Testis (tissue), 5 donors: ENCODE data around the gene CUTC. TPM values are rescaled to one million over a fixed set of nuclear protein-coding genes. Genes with fewer than 3 reads are reported as not detected.

Experiments
- DNase-seq: peaks from one replicate; pipeline ENCODE4 v3.0.0-alpha.2; 2019
- H3K27ac ChIP-seq, 2 donors: fragments of 200-600 bp; sonication (generic); one replicate each; pipeline ENCODE4 v1.5.1; 2019
- H3K27me3 ChIP-seq: fragments of 200-600 bp; sonication (generic); one replicate; pipeline ENCODE4 v1.5.1; 2019
- H3K36me3 ChIP-seq: fragments of 200-600 bp; sonication (generic); one replicate; pipeline ENCODE4 v1.5.1; 2017; ENCODE audit warnings: low read depth; ENCODE audit errors: missing control alignments
- H3K4me1 ChIP-seq: fragments of 200-600 bp; sonication (generic); one replicate; pipeline ENCODE4 v1.5.1; 2019
- H3K4me3 ChIP-seq, 2 donors: fragments of 200-600 bp; sonication (generic); one replicate each; pipeline ENCODE4 v1.5.1; 2017 to 2019
- H3K9me3 ChIP-seq: fragments of 200-600 bp; sonication (generic); one replicate; pipeline ENCODE4 v1.5.1; 2017
- POLR2A ChIP-seq: fragments of 450-650 bp; IDR thresholded peaks from one replicate; pipeline ENCODE4 v1.6.1; 2017; ENCODE audit warnings: antibody characterized with exemption, mild to moderate bottlenecking, moderate library complexity
- WGBS, 2 donors: methylation state at CpG; one replicate each; pipeline ENCODE4 v1.1.5; 2018; 5-methylcytosine and 5-hydroxymethylcytosine counted together
- intact Hi-C: fragments of 100-400 bp; cut with DNase I; formaldehyde crosslinking; loops from one replicate; pipeline ENCODE4 v1.15.1; 2023; ENCODE audit warnings: low total_unique reads
- long read RNA-seq, 2 donors: transcript quantifications; one replicate each; lab custom pipeline, GENCODE V29; 2026
- polyA plus RNA-seq: library from polyadenylated mRNA; stranded (reverse); fragments of 350-450 nt; fragmentation: Illumina TruSeq; extraction: RNeasy Lipid Tissue Mini Kit (QIAGEN cat#74804); gene quantifications from one replicate; pipeline ENCODE4 v1.2.3, GENCODE V29; 2014; ENCODE audit warnings: low read depth, low replicate concordance; ENCODE audit not compliant: insufficient read depth
- total RNA-seq, 2 donors: library from RNA; depleted of rRNA; stranded (reverse); fragments of >200 nt; gene quantifications; one replicate each; pipeline ENCODE4 v1.2.3, GENCODE V29; 2016
- TF ChIP-seq, protein P1 (sequence below), 3 experiments: fragments of 450-650 bp in 2 of 3; fragments of 200-600 bp in 1 of 3; sonication (generic) in 1 of 3; IDR thresholded peaks; one replicate each; pipeline ENCODE4 v1.5.1; 2016 to 2019; ENCODE audit warnings: antibody characterized with exemption in 3 of 3, mild to moderate bottlenecking in 2 of 3, moderate library complexity in 1 of 3

The CUTC gene, protein sequence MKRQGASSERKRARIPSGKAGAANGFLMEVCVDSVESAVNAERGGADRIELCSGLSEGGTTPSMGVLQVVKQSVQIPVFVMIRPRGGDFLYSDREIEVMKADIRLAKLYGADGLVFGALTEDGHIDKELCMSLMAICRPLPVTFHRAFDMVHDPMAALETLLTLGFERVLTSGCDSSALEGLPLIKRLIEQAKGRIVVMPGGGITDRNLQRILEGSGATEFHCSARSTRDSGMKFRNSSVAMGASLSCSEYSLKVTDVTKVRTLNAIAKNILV
- total RNA-seq (10 to 100 TPM; 35.7 to 42.4 TPM), polyA plus RNA-seq (98.5 TPM)
- long read RNA-seq, donor 1, transcript CUTC-203 (8 exons, 831 nt) = major isoform, 7 of 20 reads
- long read RNA-seq, donor 1, transcript CUTC-202 (9 exons, 1,346 nt) = minor isoform, 6 of 20 reads
- long read RNA-seq, donor 1, partial matches to known transcripts = 7 of 20 reads
- long read RNA-seq, donor 1, other reads (novel, unspliced or antisense) = 0 of 20 reads
- long read RNA-seq, donor 2, partial matches to known transcripts = 0 of 6 reads
- long read RNA-seq, donor 2, other reads (novel, unspliced or antisense) = 0 of 6 reads

DNA sequence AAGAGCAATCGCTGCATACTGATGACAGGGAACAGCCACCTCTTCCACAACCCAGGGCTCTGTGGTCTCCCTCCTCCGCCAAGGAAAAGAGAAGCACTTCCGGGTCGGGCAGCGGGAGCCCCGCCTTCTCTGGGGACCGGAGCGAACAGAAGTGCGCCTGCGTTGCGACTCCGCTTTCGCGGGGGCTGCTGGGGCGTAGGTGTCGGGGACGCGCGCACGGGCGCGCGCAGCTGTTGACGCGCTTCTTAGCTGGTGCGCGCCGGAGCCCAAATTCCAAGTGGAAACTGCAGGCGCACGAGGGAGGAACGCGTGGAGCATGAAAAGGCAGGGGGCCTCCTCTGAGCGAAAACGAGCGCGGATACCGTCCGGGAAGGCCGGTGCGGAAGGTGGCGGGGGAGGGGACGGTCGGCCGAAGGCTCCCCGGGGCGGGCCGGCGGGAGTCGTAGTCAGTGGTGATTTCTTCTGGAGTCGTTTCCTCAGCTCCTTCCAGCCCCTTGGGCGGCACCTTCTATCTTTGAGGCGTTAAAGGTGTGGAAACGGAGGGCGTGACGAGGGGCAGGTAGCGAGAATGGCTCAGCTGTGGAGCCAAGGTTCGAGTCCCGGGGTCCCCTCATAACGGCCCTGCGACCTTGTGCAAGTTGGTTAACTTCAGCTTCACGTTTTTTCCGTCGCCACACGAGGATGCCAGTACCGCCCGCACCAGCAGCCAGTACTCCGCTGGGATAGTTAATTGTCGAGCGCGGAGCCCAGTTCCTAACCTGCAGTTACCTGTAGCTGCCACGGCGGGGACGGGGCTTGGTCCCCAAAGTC lies at the start of gene CUTC, which contains the start of gene COX15:
Gene CUTC (plus strand): TSS at position 202 of the 810 bp plus-strand sequence. CDS start 115 bp downstream, at position 317.
Gene COX15 (minus strand): TSS at position 95 of the 810 bp plus-strand sequence. CDS start 78 bp downstream, at position 17.
- intact Hi-C loops = no loop called here
- 1 to 2% methylated on average over 18 to 73 of the region's 73 CpGs for WGBS, 2 donors
- Histone ChIP-seq H3K36me3 (no peaks in the 10 kb centered on the region), H3K4me1 (peaks cover 11% of the 10 kb centered on the region), H3K4me3 (peak within 1 kb of the TSS; percentile 88 to 98), H3K27ac (peak within 1 kb of the TSS; percentile 95 to 98), H3K27me3 (no peaks in the 10 kb centered on the region), H3K9me3 (no peaks in the 10 kb centered on the region)
- DNase-seq = peak; percentile 97
- no peak for TF ChIP-seq POLR2A
- TF ChIP-seq, protein P1, sequence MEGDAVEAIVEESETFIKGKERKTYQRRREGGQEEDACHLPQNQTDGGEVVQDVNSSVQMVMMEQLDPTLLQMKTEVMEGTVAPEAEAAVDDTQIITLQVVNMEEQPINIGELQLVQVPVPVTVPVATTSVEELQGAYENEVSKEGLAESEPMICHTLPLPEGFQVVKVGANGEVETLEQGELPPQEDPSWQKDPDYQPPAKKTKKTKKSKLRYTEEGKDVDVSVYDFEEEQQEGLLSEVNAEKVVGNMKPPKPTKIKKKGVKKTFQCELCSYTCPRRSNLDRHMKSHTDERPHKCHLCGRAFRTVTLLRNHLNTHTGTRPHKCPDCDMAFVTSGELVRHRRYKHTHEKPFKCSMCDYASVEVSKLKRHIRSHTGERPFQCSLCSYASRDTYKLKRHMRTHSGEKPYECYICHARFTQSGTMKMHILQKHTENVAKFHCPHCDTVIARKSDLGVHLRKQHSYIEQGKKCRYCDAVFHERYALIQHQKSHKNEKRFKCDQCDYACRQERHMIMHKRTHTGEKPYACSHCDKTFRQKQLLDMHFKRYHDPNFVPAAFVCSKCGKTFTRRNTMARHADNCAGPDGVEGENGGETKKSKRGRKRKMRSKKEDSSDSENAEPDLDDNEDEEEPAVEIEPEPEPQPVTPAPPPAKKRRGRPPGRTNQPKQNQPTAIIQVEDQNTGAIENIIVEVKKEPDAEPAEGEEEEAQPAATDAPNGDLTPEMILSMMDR (IDR thresholded peaks at IDR 0.05) = peak in 1 of 3 experiments; percentile 44

GRCh38 chr10:99682752-99683151 lies 49.3 kb upstream of the CUTC start:
- Histone ChIP-seq H3K27me3 (no peaks in the 10 kb centered on the region), H3K27ac (no peak overlapping the region), H3K36me3 (no peaks in the 10 kb centered on the region), H3K9me3 (no peaks in the 10 kb centered on the region), H3K4me3 (no peak overlapping the region), H3K4me1 (no peaks in the 10 kb centered on the region)
- intact Hi-C loops = no loop called here
- no peak for DNase-seq
- no peak for TF ChIP-seq POLR2A
- TF ChIP-seq, protein P1 (IDR thresholded peaks at IDR 0.05) = no peak
- WGBS, 2 donors = 83% methylated on average over 1 of the region's 1 CpG

- no peak overlapping the region for H3K27ac ChIP-seq
- intact Hi-C loops = no loop called here
- H3K4me3 ChIP-seq = no peak overlapping the region
These were observed 46.5 kb upstream of the CUTC start for GRCh38 chr10:99685597-99685967.

GRCh38 chr10:99689461-99689860 lies 42.6 kb upstream of the CUTC start:
- H3K4me1 ChIP-seq = no peaks in the 10 kb centered on the region
- no peak overlapping the region for H3K27ac ChIP-seq
- no peak overlapping the region for H3K4me3 ChIP-seq
- DNase-seq = no peak
- no peaks in the 10 kb centered on the region for H3K9me3 ChIP-seq
- H3K36me3 ChIP-seq = no peaks in the 10 kb centered on the region
- WGBS, 2 donors = 94 to 100% methylated on average over 1 of the region's 1 CpG
- intact Hi-C loops = no loop called here
- no peaks in the 10 kb centered on the region for H3K27me3 ChIP-seq
- TF ChIP-seq, protein P1 (IDR thresholded peaks at IDR 0.05) = no peak
- no peak for TF ChIP-seq POLR2A

More at GRCh38 chr10:99685597-99685967, 46.5 kb upstream of the CUTC start:
- WGBS, 2 donors = 80% methylated on average over 2 of the region's 2 CpGs
- H3K4me1 ChIP-seq = no peaks in the 10 kb centered on the region
- no peak for DNase-seq
- TF ChIP-seq, protein P1 (IDR thresholded peaks at IDR 0.05) = no peak
- no peak for TF ChIP-seq POLR2A
- H3K36me3 ChIP-seq = no peaks in the 10 kb centered on the region
- no peaks in the 10 kb centered on the region for H3K9me3 ChIP-seq
- no peaks in the 10 kb centered on the region for H3K27me3 ChIP-seq
